Left forelimb (tissue), 1 donor: ENCODE results near the gene USP54.
"Not testable (repeated sequence)": the region's sequence is repeated elsewhere in the genome, so short reads cannot be mapped to it uniquely, and the experiment has no call there.

Source experiments
- DNase-seq: peaks from one replicate; pipeline ENCODE4 v3.0.0-alpha.2; 2018; ENCODE audit warnings: low spot score

Gene USP54

DNA sequence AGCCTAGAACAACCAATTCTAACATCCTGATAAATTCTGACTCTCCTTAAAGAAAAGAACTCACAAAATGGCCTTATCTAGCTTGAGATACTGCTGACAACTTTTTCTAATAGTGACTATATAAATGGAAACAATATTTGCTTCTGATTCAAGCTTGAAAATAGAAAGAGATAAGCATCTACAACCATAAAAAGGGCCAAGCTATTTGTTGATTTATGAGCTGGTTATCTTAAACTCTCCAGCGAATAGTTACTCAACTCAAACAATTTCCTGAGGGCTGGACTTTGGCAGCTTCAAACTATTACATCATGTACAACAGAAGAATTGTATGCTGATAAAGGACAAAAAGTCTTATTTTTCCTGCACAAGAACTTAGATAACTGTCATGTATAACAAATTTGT lies 4.6 kb downstream of the USP54 start:
- no peak for DNase-seq

DNA sequence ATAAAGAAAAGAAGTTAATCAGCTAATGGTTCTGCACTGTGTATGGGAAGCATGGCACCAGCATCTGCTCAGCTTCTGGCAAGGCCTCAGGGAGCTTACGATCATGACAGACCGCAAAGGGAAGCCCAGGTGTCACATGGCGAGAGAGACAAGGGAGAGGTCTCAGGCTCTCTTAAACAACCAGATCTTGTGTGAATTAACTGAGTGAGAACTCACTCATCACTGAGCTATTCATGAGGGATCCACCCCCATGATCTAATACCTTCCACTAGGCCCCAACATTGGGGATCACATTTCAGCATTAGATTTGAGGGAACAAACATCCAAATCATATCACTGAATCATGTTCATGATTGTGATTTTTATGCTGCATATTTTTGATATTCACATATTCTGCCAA lies 5.8 kb downstream of the USP54 start:
- no peak for DNase-seq

DNA sequence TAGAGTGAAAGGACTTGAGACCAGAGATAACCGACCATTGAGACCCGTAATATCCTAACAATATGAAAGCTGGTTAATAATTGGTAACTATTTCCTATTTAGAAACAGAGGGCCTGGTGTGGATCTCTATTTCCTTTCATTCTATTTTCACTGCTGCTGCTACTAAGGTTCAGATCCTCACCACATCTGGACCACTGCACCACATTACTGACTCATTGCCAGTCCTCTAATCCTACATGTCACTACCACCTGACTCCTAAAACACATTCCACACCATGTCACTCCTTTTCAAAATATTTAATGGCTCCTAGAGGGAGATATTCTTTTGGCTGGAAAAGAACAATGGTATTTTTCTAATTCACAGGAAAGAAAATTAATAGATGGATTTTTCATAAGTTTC lies 6.4 kb downstream of the USP54 start:
- no peak for DNase-seq

DNA sequence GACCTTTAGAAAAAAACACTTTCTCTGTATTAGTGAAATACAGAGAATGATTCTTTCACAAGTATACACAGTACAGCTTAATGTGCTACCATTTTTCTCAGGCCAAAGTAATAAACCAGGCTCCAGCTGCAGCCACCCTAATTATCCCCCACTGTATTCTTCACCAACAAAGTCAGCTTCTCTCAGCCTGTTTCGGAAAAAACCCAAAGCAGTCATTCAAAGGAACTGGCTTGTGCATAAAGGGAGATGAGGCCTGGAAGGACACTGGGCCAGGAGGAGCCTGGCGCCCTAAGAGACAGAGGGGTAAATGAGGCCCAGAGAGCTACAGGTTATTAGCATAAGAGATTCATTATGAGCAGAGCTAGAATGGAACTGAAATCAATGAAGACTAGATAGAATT lies 9.2 kb downstream of the USP54 start:
- no peak for DNase-seq

DNA sequence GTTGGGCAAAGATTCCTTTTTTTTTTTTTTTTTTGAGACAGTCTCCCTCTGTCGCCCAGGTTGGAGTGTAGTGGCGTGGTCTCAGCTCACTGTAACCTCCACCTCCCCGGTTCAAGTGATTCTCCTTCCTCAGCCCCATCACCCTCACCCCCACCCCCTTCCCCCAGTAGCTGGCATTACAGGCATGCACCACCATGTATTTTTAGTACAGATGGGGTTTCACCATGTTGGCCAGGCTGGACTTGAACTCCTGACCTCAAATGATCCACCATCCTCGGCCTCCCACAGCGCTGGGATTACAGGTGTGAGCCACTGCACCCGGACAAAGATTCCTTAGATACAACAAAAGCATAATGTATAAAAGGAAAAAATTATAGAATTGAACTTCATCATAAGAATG lies 12.2 kb downstream of the USP54 start:
- not testable (repeated sequence) for DNase-seq

DNA sequence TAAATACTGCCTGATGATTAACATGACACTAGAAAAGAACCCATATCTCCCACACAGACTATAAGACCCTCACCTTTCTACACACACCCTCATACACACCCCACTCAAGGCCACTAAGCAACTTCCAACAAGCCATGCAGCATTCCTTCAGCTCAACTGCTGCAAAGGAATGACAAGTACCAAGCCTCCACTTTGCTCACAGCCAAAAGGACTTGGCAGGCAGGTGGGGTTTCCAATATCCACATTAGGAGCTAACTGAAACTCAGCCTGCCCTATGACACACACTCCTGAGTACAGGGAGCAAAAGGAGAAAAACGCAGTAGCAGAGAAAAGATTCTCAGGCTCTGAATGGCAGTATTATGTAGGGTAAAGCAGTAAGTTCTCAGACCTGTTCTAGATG lies 13.4 kb downstream of the USP54 start:
- no peak for DNase-seq

DNA sequence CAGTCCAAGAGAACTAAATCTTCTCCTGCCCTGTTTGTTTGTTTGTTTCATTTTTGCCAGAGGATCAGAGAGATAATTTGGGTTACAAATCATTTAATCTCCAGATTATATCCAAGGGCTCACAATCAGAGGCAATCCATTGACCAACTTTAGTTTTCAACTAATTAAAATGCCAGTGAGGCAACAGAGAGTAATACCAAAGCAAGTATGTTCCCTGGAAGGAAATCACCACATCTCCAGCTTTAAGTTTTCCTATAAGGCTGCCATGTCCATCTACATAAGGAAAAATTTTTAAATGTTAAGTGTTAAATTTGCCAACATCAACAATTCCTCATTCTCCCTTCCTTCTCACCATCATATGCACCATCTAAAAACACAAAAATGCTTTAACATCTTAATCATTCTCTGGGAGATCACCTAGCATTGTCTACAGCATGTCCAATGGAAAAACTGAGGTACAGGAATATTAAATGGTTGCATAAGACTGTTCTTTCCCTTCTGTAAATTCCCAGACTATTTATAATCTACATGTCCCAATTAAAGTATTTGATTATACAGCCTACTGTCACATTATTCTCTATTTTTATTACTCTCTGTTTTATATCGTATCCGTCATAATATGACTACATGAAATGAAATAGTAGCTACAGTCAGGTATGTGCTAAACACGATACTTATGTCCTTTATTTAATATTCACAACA lies 14.1 kb downstream of the USP54 start:
- no peak for DNase-seq

DNA sequence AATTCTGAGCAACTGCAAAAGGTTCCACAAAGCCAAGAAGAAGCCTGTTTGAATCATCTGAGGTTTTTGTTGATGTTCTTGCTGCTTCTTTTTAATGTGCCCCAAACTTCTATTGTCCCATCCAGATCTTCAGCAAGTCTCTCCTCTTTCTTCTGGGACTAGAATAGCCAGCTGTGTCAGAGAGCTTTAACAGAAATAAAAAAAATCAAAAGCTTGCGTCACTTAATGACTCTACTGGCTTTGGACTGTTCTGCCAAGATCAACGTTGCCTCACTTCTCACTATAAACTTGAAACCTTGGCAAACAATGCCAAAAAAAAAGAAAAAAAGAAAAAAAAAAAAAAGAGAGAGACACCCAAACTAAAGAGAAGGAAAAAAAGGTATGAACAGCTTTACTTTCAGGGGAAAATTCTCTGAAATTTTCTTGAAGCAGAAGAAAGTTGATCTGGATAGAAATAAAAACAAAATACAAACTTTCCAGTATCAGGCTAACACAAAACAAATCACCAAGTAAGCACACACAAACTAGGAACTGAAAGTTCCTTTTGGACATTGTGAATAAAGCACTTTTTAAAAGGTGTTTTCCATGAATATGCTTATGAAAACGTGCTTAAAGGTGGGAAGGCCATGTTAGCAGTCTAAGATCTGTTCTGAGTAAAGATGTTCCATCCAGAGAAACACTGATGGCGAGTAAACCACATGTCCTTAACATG lies 14.8 kb downstream of the USP54 start:
- DNase-seq = no peak

DNA sequence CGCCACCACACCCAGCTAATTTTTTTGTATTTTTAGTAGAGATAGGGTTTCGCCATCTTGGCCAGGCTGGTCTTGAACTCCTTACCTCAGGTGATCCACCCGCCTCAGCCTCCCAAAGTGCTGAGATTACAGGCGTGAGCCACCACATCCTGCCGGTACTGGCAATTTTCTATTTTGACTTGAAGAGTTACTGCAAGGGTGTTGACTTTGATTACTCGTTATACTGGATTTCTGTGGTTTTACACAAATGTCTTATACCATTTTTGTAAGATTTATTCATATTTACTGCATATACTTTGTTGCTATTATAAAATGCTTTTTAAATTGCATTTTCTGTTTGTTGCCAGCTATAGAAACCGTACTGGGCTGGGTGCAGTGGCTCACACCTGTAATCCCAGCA lies 24.1 kb downstream of the USP54 start:
- DNase-seq = not testable (repeated sequence)

DNA sequence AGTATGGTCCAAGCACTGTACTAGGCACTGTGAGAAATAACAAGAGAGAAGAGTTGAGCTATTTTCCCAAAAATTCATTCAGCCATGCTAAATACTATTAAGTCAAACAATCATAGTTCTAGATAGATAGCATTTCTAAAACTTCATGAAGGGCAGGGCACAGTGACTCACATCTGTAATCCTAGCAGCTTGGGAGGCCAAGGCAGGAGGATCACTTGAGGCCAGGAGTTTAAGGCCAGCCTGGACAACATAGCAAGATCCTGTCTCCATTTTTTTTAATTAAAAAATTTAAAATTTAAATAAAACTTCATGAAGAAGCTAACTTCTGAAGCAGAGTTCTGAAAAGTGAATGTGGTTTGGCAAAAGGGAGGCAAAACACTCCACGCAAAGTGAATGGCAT lies 29.9 kb downstream of the USP54 start:
- no peak for DNase-seq

DNA sequence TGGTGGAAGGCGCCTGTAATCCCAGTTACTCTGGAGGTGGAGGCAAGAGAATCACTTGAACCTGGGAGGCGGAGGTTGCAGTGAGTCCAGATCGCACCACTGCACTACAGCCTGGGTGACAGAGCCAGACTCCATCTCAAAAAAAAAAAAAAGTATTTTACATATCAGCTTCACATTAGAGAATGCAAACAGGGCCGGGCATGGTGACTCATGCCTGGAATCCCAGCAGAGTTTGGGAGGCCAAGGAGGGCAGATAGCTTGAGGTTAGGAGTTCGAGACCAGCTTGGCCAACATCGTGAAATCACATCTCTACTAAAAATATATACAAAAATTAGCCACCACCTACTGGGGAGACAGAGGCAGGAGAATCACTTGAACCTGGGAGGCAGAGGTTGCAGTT lies 31.6 kb downstream of the USP54 start:
- DNase-seq = no peak

DNA sequence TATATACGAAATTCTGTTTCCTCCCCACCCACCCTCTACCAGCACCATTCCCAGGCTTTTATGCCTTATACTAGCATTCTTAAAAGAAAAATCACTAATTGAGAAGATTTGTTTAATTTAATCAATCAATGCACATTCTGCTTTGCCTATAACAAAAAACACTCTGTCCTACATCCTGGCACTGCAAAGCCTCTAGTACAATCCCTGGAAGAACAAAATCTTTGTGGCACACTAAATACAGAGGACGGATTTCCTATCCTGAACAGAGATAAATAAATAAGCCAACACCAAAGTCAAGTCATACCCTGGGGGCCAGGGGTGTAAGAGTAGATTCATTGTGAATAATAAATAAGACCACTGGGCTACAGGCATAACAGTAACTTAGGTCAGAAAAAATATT lies 34.3 kb downstream of the USP54 start:
- DNase-seq = no peak

DNA sequence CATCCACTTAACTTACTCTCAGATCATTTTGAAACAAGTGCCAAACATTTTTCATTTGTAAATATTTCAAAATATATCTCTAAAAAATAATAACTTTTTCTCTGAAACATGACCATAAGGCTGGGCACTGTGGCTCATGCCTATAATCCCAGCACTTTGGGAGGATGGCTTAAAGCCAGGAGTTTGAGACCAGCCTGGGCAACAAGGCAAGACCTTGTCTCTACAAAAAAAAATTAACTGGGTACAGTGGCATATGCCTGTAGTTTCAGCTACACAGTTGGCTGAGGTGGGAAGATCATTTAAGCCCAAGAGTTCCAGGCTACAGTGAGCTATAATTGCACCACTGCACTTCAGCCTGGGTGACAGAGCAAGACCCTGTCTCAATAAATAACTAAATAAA lies 36.4 kb downstream of the USP54 start:
- DNase-seq = no peak

DNA sequence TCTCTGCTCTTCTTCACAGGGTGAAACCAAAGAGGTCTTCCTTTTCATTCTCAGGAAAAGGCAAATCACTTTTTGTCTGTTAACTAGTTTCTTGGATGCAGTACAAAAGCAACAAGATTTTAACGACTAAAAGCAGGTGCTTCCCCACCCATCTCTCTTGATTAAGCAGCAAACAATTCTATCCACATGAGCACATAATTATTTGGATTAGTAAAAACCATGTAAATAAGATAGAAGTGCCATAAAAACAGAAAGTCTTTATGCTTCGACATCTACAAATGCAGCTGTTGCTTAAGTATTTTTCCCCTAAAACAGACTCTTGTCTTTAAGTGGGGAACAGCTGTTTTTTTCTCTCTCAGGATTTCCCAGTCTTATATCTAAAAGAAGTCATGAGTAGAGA lies 37.4 kb downstream of the USP54 start:
- no peak for DNase-seq

DNA sequence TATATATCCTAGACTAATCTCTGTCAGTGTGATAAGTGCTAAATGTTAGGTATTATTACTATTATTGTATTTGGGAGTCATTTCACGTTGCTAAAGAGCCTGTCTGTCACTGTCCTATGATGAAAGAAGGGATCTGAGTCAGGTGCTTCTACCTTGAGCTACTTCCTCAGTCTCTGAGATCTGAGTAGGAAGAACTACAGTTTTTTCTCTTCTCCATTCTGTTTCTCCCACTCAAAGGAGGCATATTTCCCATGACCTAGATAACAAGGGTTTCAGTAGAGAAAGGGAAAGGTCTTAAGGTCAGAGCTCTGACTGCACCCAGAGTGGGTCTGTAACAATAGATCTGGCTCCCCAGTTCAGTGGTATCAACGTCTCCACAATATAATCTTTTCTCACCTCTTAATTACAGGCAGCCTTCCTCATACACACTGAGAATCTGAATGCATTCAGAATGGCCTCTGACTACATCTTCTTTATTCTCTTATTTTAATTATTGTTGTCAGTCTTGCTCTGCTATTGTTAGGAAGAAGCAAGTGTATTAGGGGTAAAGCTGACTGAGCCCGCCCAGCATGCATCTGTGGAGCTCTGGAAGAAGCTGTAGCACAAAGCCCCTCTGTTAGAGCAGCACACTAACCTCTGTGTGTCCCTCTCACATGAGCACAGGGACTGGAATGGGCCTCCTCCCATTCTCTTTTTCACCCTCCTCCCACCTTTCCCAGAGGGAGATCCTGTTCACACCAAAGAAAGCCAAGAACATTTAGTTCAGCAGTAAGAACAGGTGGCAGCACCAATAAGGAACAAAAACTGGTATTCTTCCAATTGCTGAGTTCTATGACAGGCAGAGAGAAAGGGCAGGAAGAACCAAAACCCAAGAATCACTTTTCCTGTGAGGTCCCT lies 38.1 kb downstream of the USP54 start:
- no peak for DNase-seq

DNA sequence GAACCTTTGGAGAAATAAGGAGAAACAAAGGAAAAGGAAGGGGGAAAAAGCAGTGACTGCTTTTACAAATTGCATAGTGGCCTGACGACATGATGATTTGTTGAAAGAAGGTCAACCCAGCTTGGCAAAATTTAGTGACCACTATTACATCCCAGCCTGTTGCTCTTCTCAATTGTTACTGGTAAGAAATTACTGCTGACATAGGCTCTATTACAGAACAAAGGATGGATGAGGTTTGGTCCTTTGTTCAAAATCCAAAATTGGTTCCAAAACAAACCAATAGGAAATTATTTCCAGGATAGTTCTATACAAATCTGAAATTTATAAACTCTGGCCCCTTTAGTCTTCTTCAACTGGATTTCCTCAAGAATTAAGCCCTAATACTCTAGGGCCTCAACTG lies 39.6 kb downstream of the USP54 start:
- no peak for DNase-seq

DNA sequence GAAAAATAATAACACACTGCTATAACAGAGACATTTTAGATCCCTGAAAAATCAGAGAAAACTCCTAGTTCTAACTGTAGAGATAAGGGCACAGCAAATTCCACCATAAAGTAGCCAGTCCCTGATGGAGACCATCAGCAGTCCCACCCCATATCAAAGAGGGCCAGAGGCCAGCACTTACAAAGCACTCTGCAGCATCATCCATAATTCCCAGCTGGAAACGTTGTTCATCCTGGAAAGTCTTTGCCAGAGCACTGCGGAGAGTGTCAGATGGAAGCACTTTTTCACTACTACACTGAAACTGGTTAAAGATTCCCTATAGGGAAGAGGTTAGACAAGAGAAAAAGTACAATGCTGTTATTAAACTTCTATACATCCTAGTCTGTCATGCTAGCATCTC lies 45.8 kb downstream of the USP54 start:
- DNase-seq = no peak

DNA sequence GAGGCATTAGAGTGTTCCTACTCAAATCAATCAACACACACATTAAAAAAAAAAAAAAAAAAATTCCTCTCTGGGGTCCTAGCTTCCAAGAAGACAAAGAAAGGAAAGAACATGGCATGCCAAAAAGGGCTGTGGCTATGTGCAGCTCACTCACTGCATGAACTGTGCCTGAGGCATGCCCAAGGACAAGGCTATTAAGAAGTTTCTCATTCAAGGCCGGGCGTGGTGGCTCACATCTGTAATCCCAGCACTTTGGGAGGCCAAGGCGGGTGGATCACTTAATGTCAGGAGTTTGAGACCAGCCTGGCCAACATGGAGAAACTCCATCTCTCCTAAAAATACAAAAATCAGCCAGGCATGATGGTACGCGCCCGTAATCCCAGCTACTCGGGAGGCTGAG lies 53.4 kb downstream of the USP54 start:
- no peak for DNase-seq

DNA sequence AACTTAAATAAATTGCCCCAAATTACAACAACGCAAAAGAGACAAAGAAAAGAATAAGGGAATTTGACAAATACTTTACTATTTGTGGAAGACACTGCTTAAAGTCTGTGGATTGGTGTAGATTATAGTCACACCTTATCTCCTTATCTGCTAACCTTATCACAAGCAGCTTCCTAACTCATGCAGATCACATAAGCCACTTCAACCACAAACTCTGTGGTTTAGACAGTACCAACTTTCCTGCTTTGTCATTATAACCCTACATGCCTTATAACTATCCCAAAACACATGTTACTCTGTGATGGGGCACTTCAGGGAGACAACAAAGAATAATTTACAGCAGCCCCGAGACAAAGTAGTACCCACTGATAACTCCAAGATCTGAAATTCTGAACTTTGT lies 53.9 kb downstream of the USP54 start:
- no peak for DNase-seq

DNA sequence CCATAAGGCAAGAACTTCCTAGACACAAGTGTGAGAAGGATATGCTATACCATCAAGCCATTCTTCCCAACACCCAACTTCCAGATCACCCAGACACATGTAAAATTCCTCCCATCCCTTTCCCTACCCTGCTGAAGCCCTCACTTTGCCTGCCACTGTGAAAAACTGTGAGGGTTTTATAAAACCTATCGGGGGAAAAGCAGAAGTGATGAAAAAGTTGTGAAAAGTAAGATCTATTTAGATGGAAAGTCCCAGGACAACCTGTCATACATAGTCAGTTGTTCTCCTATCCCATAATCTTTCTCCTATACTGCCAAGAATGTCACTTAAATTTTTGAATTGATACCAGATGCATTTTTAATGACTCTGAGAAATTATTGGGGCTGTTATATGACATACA lies 56.3 kb downstream of the USP54 start:
- no peak for DNase-seq

DNA sequence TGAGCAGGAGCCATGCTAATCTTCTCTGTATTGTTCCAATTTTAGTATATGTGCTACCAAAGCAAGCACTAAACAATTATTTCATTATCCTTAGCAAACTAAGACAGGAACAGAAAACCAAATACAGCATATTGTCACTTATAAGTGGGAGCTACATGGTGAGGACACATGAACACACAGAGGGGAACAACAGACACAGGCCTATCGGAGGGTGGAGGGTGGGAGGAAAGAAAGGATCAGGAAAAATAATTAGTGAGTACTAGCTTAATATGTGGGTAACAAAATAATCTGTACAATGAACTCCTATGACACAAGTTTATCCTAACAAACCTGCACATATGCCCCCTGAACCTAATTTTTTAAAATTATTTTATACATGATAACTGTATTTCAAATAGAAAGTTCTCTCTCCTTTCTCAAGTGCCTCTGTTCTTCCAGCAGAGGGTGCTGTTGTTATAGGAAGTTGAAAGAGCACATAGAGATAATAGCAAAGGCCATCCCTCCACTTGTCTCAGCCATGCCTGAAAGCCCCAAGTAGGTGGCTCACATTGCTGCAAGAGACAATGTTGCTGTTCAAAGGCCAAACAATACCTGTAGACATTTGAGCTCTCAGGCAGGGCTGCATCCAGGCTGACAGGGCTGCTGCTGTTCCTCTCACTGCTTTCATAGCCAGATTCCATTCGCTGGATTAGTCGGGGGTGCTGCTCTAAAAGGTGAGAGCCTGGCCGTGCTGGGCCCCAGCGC lies 61.9 kb downstream of the USP54 start:
- no peak for DNase-seq

DNA sequence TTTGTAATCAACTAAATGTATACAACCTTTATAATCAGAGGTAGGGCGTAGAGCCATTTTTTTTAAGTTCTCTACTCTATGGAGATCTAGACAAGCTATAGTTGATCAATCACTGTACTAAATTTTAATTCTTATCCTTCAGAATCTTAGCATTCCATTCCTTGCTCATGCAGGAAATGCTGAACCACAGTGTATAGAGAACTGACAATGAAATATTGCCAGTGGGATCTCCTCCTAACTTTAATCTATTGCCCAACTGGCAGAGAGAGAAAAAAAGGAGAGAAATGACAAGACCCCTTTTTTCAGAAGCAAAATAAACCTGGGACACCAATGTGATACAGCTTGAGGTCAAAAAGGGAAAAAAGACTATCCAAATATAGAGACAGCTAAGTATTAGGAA lies 68.9 kb downstream of the USP54 start:
- no peak for DNase-seq
